Bronchial epithelial cell (primary cell): ENCODE measurements around the gene OR2A42. TPM values are rescaled to one million over a fixed set of nuclear protein-coding genes. Genes with fewer than 3 reads are reported as not detected.
"Not testable (repeated sequence)": the region's sequence is repeated elsewhere in the genome, so short reads cannot be mapped to it uniquely, and the experiment has no call there.

Experiments
- DNase-seq: peaks from one replicate; pipeline ENCODE4 v3.0.0-alpha.2; 2010; ENCODE audit warnings: low read depth
- FAIRE-seq: peaks from 2 replicates; lab custom pipeline; 2011; peaks lifted over from hg19 to GRCh38; lab: Jason Lieb, UNC
- H3K27me3 ChIP-seq: 2 replicates; pipeline ENCODE4 v1.5.1; 2011; ENCODE audit warnings: low read length; ENCODE audit not compliant: control insufficient read depth, insufficient read depth
- H3K36me3 ChIP-seq: 2 replicates; pipeline ENCODE4 v1.5.1; 2011; ENCODE audit warnings: low read length; ENCODE audit not compliant: control insufficient read depth, insufficient read depth
- H3K4me3 ChIP-seq: 2 replicates; pipeline ENCODE4 v1.5.1; 2011; ENCODE audit warnings: mild to moderate bottlenecking, low read depth, low read length, control low read depth
- total RNA-seq: library from RNA; depleted of rRNA; stranded (reverse); fragments of >200 nt; gene quantifications from 2 replicates; pipeline ENCODE4 v1.2.1, GENCODE V29; 2014
- TF ChIP-seq, protein P1 (sequence below): IDR thresholded peaks from 2 replicates; pipeline ENCODE4 v1.5.1; 2011; ENCODE audit warnings: mild to moderate bottlenecking, moderate library complexity, low read length, control low read depth, inconsistent platforms; ENCODE audit not compliant: insufficient read depth, severe bottlenecking

OR2A42 gene
- total RNA-seq, 1 donor from 2014 or later = not detected

DNA sequence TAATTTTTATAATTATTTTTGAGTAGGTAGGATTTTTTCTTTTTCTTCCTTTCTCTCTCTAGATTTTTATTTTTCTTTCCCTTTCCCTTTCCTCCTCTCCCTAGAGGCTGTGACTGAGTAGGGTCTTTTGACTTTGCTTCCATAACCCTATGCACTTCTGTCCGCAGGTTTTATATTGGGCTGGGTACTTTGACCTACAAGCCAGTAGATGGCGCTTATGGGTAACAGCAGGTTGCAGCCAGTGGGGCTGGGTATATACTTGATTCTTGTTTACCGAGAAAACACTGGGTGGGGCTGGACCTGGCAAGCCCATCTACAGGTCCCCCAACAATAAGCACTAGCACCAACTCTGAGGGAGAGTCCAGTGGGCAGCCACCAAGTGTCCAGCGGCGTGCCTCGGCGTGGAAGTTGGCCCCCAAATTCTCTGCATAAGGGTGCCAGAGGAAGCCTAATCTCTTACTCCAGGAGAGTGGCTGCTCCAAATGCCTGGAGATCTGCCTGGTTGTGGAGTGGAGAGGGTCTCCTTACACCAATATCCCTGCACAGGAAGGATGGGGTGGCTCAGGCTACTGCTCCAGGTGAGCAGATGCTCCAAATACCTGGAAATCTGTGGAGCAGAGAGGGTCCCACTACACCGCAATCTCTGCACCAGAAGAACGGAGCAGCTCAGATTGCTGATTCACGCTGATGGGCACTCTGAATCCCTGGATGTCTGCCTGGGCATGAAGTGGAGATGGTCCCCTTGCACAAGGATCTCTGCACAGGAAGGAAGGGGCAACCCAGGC lies 60.8 kb downstream of the OR2A42 start:
- not testable (repeated sequence) for H3K27me3 ChIP-seq, H3K36me3 ChIP-seq, FAIRE-seq, H3K4me3 ChIP-seq
- peak; percentile 19 for DNase-seq
- TF ChIP-seq, protein P1, sequence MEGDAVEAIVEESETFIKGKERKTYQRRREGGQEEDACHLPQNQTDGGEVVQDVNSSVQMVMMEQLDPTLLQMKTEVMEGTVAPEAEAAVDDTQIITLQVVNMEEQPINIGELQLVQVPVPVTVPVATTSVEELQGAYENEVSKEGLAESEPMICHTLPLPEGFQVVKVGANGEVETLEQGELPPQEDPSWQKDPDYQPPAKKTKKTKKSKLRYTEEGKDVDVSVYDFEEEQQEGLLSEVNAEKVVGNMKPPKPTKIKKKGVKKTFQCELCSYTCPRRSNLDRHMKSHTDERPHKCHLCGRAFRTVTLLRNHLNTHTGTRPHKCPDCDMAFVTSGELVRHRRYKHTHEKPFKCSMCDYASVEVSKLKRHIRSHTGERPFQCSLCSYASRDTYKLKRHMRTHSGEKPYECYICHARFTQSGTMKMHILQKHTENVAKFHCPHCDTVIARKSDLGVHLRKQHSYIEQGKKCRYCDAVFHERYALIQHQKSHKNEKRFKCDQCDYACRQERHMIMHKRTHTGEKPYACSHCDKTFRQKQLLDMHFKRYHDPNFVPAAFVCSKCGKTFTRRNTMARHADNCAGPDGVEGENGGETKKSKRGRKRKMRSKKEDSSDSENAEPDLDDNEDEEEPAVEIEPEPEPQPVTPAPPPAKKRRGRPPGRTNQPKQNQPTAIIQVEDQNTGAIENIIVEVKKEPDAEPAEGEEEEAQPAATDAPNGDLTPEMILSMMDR = peak; percentile 38

Other genes with a start within 250 kb of the OR2A42 start
- gene OR6B1, start 239.3 kb downstream of the OR2A42 start, total RNA-seq = not detected in 2 replicates
- gene OR2A5, start 190.7 kb downstream of the OR2A42 start, total RNA-seq = not detected in 2 replicates
- gene OR2A25, start 169.8 kb downstream of the OR2A42 start, total RNA-seq = not detected in 2 replicates
- gene OR2A12, start 153.3 kb downstream of the OR2A42 start, total RNA-seq = not detected in 2 replicates
- not detected in 2 replicates for gene OR2A2, start 130.0 kb downstream of the OR2A42 start, total RNA-seq
- gene OR2A14, start 116.4 kb downstream of the OR2A42 start, total RNA-seq = not detected in 2 replicates
- 0.53 and 2.2 TPM in 2 replicates for gene CTAGE4, start 56.1 kb downstream of the OR2A42 start, total RNA-seq
- 25.8 and 30.3 TPM in 2 replicates for gene ARHGEF35, start 43.8 kb downstream of the OR2A42 start, total RNA-seq
- 0.53 and 1.7 TPM in 2 replicates for gene OR2A7, start 25.2 kb upstream of the OR2A42 start, total RNA-seq
- gene CTAGE8, start 29.7 kb upstream of the OR2A42 start, total RNA-seq = 1.7 and 2.4 TPM in 2 replicates
- gene OR2A1, start 72.8 kb upstream of the OR2A42 start, total RNA-seq = not detected in 2 replicates
- 10.5 and 14.3 TPM in 2 replicates for gene ARHGEF5, start 115.8 kb upstream of the OR2A42 start, total RNA-seq
- gene NOBOX, start 164.1 kb upstream of the OR2A42 start, total RNA-seq = not detected in 2 replicates